Measurements from ENCODE around the gene JAKMIP1. TPM values are rescaled to one million over a fixed set of nuclear protein-coding genes. Genes with fewer than 3 reads are reported as not detected.
A peak's percentile ranks its signal among the peaks of the same experiment; 100 is the strongest.

JAKMIP1 gene
- total RNA-seq, 1 donor: not detected

GRCh38 chr4:6031846-6032245 lies 168.5 kb downstream of the JAKMIP1 start:
- no peaks in the 10 kb centered on the region for H3K79me2 ChIP-seq (ENCODE audit: insufficient read depth, low read length)
- no peak overlapping the region for H3K4me2 ChIP-seq (ENCODE audit: insufficient read depth, low read length)
- no peak for DNase-seq (ENCODE audit: insufficient read length, low spot score, missing footprints)
- H4K20me1 ChIP-seq (ENCODE audit: insufficient read depth, low read length): no peaks in the 10 kb centered on the region
- H2AFZ ChIP-seq (ENCODE audit: low read length): no peak overlapping the region
- no peaks in the 10 kb centered on the region for H3K36me3 ChIP-seq (ENCODE audit: insufficient read depth, low read length)
- no peak for TF ChIP-seq CTCF (IDR thresholded peaks at IDR 0.05; ENCODE audit: extremely low read depth, low read depth, low read length)
- H3K27me3 ChIP-seq (ENCODE audit: insufficient read depth, low read length): no peaks in the 10 kb centered on the region
- no peak overlapping the region for H3K4me3 ChIP-seq (ENCODE audit: insufficient read depth, low read length)
- no peaks in the 10 kb centered on the region for H3K4me1 ChIP-seq (ENCODE audit: insufficient read depth, low read length)
- no peaks in the 10 kb centered on the region for H3K9me3 ChIP-seq (ENCODE audit: low read depth, low read length)
- no peak overlapping the region for H3K27ac ChIP-seq (ENCODE audit: low read depth, low read length)

- Histone ChIP-seq H4K20me1 (ENCODE audit: insufficient read depth, low read length) (no peaks in the 10 kb centered on the region), H3K79me2 (ENCODE audit: insufficient read depth, low read length) (no peaks in the 10 kb centered on the region), H3K27me3 (ENCODE audit: insufficient read depth, low read length) (no peaks in the 10 kb centered on the region), H3K9me3 (ENCODE audit: low read depth, low read length) (no peaks in the 10 kb centered on the region), H3K36me3 (ENCODE audit: insufficient read depth, low read length) (no peaks in the 10 kb centered on the region), H3K27ac (ENCODE audit: low read depth, low read length) (no peak overlapping the region), H3K4me1 (ENCODE audit: insufficient read depth, low read length) (no peaks in the 10 kb centered on the region), H3K4me2 (ENCODE audit: insufficient read depth, low read length) (no peak overlapping the region), H3K4me3 (ENCODE audit: insufficient read depth, low read length) (no peak overlapping the region), H2AFZ (ENCODE audit: low read length) (no peak overlapping the region)
- no peak for DNase-seq (ENCODE audit: insufficient read length, low spot score, missing footprints)
- TF ChIP-seq CTCF (IDR thresholded peaks at IDR 0.05; ENCODE audit: extremely low read depth, low read depth, low read length): no peak
Observed at GRCh38 chr4:6030679-6031078, 169.7 kb downstream of the JAKMIP1 start.

- Histone ChIP-seq H4K20me1 (ENCODE audit: insufficient read depth, low read length) (no peaks in the 10 kb centered on the region), H3K4me2 (ENCODE audit: insufficient read depth, low read length) (no peak overlapping the region), H3K9me3 (ENCODE audit: low read depth, low read length) (no peaks in the 10 kb centered on the region), H3K36me3 (ENCODE audit: insufficient read depth, low read length) (no peaks in the 10 kb centered on the region), H3K27me3 (ENCODE audit: insufficient read depth, low read length) (no peaks in the 10 kb centered on the region), H3K4me3 (ENCODE audit: insufficient read depth, low read length) (no peak overlapping the region), H3K27ac (ENCODE audit: low read depth, low read length) (no peak overlapping the region), H3K79me2 (ENCODE audit: insufficient read depth, low read length) (no peaks in the 10 kb centered on the region), H3K4me1 (ENCODE audit: insufficient read depth, low read length) (no peaks in the 10 kb centered on the region), H2AFZ (ENCODE audit: low read length) (no peak overlapping the region)
- no peak for DNase-seq (ENCODE audit: insufficient read length, low spot score, missing footprints)
- TF ChIP-seq CTCF (IDR thresholded peaks at IDR 0.05; ENCODE audit: extremely low read depth, low read depth, low read length): no peak
Observed at GRCh38 chr4:6029254-6029653, 171.1 kb downstream of the JAKMIP1 start.

- no peaks in the 10 kb centered on the region for H3K36me3 ChIP-seq (ENCODE audit: insufficient read depth, low read length)
- H2AFZ ChIP-seq (ENCODE audit: low read length): no peak overlapping the region
- no peak overlapping the region for H3K4me2 ChIP-seq (ENCODE audit: insufficient read depth, low read length)
- no peak for TF ChIP-seq CTCF (IDR thresholded peaks at IDR 0.05; ENCODE audit: extremely low read depth, low read depth, low read length)
- peak; percentile 50 for DNase-seq (ENCODE audit: insufficient read length, low spot score, missing footprints)
- H3K4me1 ChIP-seq (ENCODE audit: insufficient read depth, low read length): no peaks in the 10 kb centered on the region
- no peak overlapping the region for H3K4me3 ChIP-seq (ENCODE audit: insufficient read depth, low read length)
- no peaks in the 10 kb centered on the region for H3K79me2 ChIP-seq (ENCODE audit: insufficient read depth, low read length)
- H3K27ac ChIP-seq (ENCODE audit: low read depth, low read length): no peak overlapping the region
- no peaks in the 10 kb centered on the region for H3K9me3 ChIP-seq (ENCODE audit: low read depth, low read length)
- no peaks in the 10 kb centered on the region for H4K20me1 ChIP-seq (ENCODE audit: insufficient read depth, low read length)
- H3K27me3 ChIP-seq (ENCODE audit: insufficient read depth, low read length): no peaks in the 10 kb centered on the region
Observed at GRCh38 chr4:6028168-6028567, 172.2 kb downstream of the JAKMIP1 start.
